HepG2 (cell line): ENCODE measurements around the gene FOCAD. TPM values are rescaled to one million over a fixed set of nuclear protein-coding genes. Genes with fewer than 3 reads are reported as not detected.

ENCODE experiments used
- AFF4 ChIP-seq: sonication (generic); formaldehyde crosslinking; IDR thresholded peaks from 2 replicates; pipeline ENCODE4 v1.4.0; 2020; ENCODE audit warnings: missing genetic modification reagents
- ARID2 ChIP-seq: sonication (generic); formaldehyde crosslinking; IDR thresholded peaks from 2 replicates; pipeline ENCODE4 v1.8.1; 2022; ENCODE audit warnings: mild to moderate bottlenecking, missing genetic modification reagents, borderline replicate concordance
- DNMT1 ChIP-seq: sonication (generic); formaldehyde crosslinking; IDR thresholded peaks from 2 replicates; pipeline ENCODE4 v1.5.1; 2020; ENCODE audit warnings: mild to moderate bottlenecking, missing genetic modification reagents
- FOXK1 ChIP-seq: sonication (generic); formaldehyde crosslinking; IDR thresholded peaks from 2 replicates; pipeline ENCODE4 v1.4.0; 2020; ENCODE audit warnings: low read depth, missing genetic modification reagents, borderline replicate concordance
- FOXM1 ChIP-seq: sonication (generic); formaldehyde crosslinking; IDR thresholded peaks from 2 replicates; pipeline ENCODE4 v1.5.0; 2020; ENCODE audit warnings: missing genetic modification reagents
- KMT2A ChIP-seq: sonication (generic); formaldehyde crosslinking; IDR thresholded peaks from 2 replicates; pipeline ENCODE4 v1.4.0; 2020; ENCODE audit warnings: missing genetic modification reagents
- NPAS2 ChIP-seq: sonication (generic); formaldehyde crosslinking; IDR thresholded peaks from 2 replicates; pipeline ENCODE4 v1.8.0; 2022; ENCODE audit warnings: mild to moderate bottlenecking, missing genetic modification reagents, borderline replicate concordance
- NR1H2 ChIP-seq: sonication (generic); formaldehyde crosslinking; IDR thresholded peaks from 2 replicates; pipeline ENCODE4 v1.8.1; 2022; ENCODE audit warnings: low read depth, missing genetic modification reagents, borderline replicate concordance
- SOX6 ChIP-seq, 2 experiments: fragments of 450-650 bp in 1 of 2; sonication (generic) in 1 of 2; formaldehyde crosslinking in 1 of 2; IDR thresholded peaks; 2 replicates each; pipeline versions ENCODE4 v1.4.0 to v1.6.1; 2017 to 2020; ENCODE audit warnings: antibody characterized with exemption in 1 of 2, mild to moderate bottlenecking in 1 of 2, missing genetic modification reagents in 1 of 2
- STAT6 ChIP-seq: sonication (generic); formaldehyde crosslinking; IDR thresholded peaks from 2 replicates; pipeline ENCODE4 v1.4.0; 2020; ENCODE audit warnings: missing genetic modification reagents, mild to moderate bottlenecking, borderline replicate concordance
- ZBTB37 ChIP-seq: sonication (generic); formaldehyde crosslinking; IDR thresholded peaks from 2 replicates; pipeline ENCODE4 v1.4.0; 2020; ENCODE audit warnings: mild to moderate bottlenecking, missing genetic modification reagents
- ZNF253 ChIP-seq: sonication (generic); formaldehyde crosslinking; IDR thresholded peaks from 2 replicates; pipeline ENCODE4 v1.8.0; 2022; ENCODE audit warnings: mild to moderate bottlenecking, missing genetic modification reagents, borderline replicate concordance
- ZNF547 ChIP-seq: sonication (generic); formaldehyde crosslinking; IDR thresholded peaks from 2 replicates; pipeline ENCODE4 v1.5.1; 2020; ENCODE audit warnings: mild to moderate bottlenecking, missing genetic modification reagents
- ZNF720 ChIP-seq: sonication (generic); formaldehyde crosslinking; IDR thresholded peaks from 2 replicates; pipeline ENCODE4 v1.4.0; 2020; ENCODE audit warnings: missing genetic modification reagents
- ZNF737 ChIP-seq: sonication (generic); formaldehyde crosslinking; IDR thresholded peaks from 2 replicates; pipeline ENCODE4 v1.5.0; 2020; ENCODE audit warnings: missing genetic modification reagents, mild to moderate bottlenecking, borderline replicate concordance
- ZNF773 ChIP-seq: sonication (generic); formaldehyde crosslinking; IDR thresholded peaks from 2 replicates; pipeline ENCODE4 v1.4.0; 2020; ENCODE audit warnings: missing genetic modification reagents, borderline replicate concordance
- ZNF800 ChIP-seq: sonication (generic); formaldehyde crosslinking; IDR thresholded peaks from 2 replicates; pipeline ENCODE4 v1.4.0; 2020; ENCODE audit warnings: missing genetic modification reagents
- ZSCAN30 ChIP-seq: sonication (generic); formaldehyde crosslinking; IDR thresholded peaks from 2 replicates; pipeline ENCODE4 v1.5.0; 2020; ENCODE audit warnings: mild to moderate bottlenecking, missing genetic modification reagents
- polyA plus RNA-seq, 8 experiments: library from polyadenylated mRNA; depleted of rRNA in 3 of 8; stranded (reverse) in 7 of 8; unstranded in 1 of 8; fragments of >200 nt; fragmentation: Illumina TruSeq in 4 of 8; extraction: Trizol in 4 of 8; gene quantifications; 2 replicates each; pipeline versions ENCODE4 v1.2.1 to v1.2.3, GENCODE V29; 2011 to 2016; ENCODE audit warnings: low read depth in 4 of 8, missing spikeins in 1 of 8, mixed read lengths in 1 of 8; ENCODE audit not compliant: insufficient read depth in 1 of 8
- total RNA-seq, 5 experiments: library from RNA; depleted of rRNA; stranded (reverse); fragments of >200 nt; fragmentation: Illumina TruSeq; extraction: Trizol; gene quantifications; 2 replicates each; pipeline ENCODE4 v1.2.3, GENCODE V29; 2016; ENCODE audit warnings: low read depth in 1 of 5

FOCAD gene
- total and polyA plus RNA-seq, 2 of the 13 experiments (the other 11 are each of a cell fraction or from before 2014, with no cell fraction given), result 18.0 to 31.1 TPM

- peak; percentile 57; the same call in 1 of the 2 replicates for TF ChIP-seq ZNF800 (CRISPR knock-in tag)
- no peak for TF ChIP-seq ZNF720 (CRISPR knock-in tag)
- peak; percentile 81; the same call in 1 of the 2 replicates for TF ChIP-seq ZNF253 (CRISPR knock-in tag)
- no peak for TF ChIP-seq NR1H2
- TF ChIP-seq NPAS2 (CRISPR knock-in tag), result no peak
- peak; percentile 70; the same call in 1 of the 2 replicates for TF ChIP-seq FOXM1
- no peak for TF ChIP-seq ZNF737
- TF ChIP-seq ARID2 (CRISPR knock-in tag), result peak; percentile 91; the same call in 1 of the 2 replicates
- peak; percentile 80; the same call in 1 of the 2 replicates for TF ChIP-seq ZNF773 (CRISPR knock-in tag)
- TF ChIP-seq ZNF547 (CRISPR knock-in tag), result peak; percentile 92
- TF ChIP-seq KMT2A (CRISPR knock-in tag), result peak; percentile 63
- TF ChIP-seq STAT6, result no peak; the same call in 1 of the 2 replicates
- TF ChIP-seq DNMT1 (CRISPR knock-in tag), result 0 out of 2 replicates have a peak, but pooled peaks have one; percentile 70
- 0 out of 2 replicates have a peak, but pooled peaks have one; percentile 9 for TF ChIP-seq FOXK1
- TF ChIP-seq ZSCAN30, result no peak
- no peak for TF ChIP-seq SOX6 (IDR thresholded peaks at IDR 0.05)
- no peak for TF ChIP-seq SOX6 (CRISPR knock-in tag; IDR thresholded peaks at IDR 0.05)
- no peak for TF ChIP-seq ZBTB37 (CRISPR knock-in tag)
- no peak for TF ChIP-seq AFF4 (CRISPR knock-in tag)
Measured at GRCh38 chr9:20684035-20684874, at the start of gene FOCAD (continued).
